HG02981 (cell line): ENCODE results near the gene FBP1.
"Not testable (repeated sequence)": the region's sequence is repeated elsewhere in the genome, so short reads cannot be mapped to it uniquely, and the experiment has no call there.

Source experiments
- ATAC-seq: cut with Tn5 transposase; IDR thresholded peaks from one replicate; pipeline ENCODE4 v1.9.1; 2021; ENCODE audit warnings: mild to moderate bottlenecking, moderate library complexity; ENCODE audit not compliant: unreplicated experiment

The FBP1 gene

DNA sequence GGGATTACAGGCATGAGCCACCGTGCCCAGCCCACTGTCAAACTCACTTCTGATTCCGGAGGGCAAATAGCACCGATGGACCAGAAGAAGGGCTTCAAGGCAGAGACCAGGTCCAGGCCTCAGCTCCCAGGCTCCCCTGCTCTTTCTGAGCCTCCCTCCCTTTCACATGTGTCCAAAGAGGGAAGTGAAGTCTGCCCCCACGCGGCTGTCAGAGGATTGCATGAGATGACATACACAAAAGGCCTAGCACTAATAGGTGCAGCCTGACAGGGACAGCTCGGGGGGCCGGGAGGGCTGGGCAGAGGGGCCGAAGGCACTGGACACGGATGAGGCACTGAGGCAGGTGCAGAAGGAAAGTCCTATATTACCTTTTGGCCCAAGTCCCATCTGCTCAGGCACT, 16.1 kb downstream of the FBP1 start:
- ATAC-seq = no peak

DNA sequence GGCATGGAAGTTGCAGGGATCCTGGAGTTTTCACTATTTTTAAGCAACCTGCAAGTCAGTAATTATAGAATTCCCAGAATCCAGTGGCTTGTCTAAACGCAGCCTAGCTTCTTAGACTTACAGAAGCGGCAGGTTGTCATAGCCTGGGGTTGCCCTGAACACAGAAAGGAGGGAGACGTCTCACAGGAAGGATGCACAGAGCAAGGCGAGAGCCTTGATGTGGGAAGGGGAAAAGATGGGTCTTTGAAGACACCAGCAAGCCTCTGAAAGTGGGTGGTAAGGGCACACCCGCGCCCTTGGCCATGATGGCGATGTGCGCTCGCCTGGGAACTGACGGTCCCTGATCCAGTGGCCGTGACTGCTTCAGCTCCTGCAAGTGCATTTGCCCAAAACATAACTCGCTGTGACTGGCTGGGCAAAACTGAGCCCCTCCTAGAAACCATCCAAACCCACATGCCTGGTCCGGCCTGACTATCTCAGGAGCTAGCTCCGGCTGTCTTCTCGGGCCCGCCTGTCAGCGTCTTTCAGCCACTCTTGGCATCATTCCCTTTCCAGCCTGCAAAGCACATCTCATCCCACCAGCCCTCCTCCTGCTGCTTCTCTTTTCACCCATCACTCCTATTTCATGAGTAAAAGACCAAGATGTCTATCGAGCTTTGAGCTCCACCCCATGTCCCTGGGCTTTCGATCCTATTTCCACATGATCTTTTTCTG, 17.1 kb downstream of the FBP1 start:
- ATAC-seq = no peak

GRCh38 chr9:94619026-94619425, 20.3 kb downstream of the FBP1 start:
- no peak for ATAC-seq

GRCh38 chr9:94613003-94613402, 26.3 kb downstream of the FBP1 start:
- ATAC-seq = no peak

GRCh38 chr9:94612071-94612470, 27.2 kb downstream of the FBP1 start:
- ATAC-seq = no peak

GRCh38 chr9:94611638-94612068, 27.7 kb downstream of the FBP1 start:
- ATAC-seq = no peak

- ATAC-seq = no peak
Observed at GRCh38 chr9:94610181-94610606, 29.1 kb downstream of the FBP1 start.

DNA sequence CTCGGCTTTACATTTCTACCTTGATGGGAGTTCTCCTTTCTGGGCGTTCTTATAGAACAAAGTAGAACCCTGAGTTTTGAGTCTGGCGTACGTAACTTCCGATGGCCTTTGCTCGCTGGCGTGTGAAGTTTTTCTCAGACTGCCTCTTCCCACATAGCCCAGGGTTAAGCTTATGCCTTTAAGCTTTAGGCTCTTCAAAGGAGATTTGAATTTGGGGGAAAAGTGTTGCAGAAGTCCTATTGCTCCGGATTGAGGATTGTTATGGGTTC, 32.0 kb downstream of the FBP1 start:
- ATAC-seq = no peak

DNA sequence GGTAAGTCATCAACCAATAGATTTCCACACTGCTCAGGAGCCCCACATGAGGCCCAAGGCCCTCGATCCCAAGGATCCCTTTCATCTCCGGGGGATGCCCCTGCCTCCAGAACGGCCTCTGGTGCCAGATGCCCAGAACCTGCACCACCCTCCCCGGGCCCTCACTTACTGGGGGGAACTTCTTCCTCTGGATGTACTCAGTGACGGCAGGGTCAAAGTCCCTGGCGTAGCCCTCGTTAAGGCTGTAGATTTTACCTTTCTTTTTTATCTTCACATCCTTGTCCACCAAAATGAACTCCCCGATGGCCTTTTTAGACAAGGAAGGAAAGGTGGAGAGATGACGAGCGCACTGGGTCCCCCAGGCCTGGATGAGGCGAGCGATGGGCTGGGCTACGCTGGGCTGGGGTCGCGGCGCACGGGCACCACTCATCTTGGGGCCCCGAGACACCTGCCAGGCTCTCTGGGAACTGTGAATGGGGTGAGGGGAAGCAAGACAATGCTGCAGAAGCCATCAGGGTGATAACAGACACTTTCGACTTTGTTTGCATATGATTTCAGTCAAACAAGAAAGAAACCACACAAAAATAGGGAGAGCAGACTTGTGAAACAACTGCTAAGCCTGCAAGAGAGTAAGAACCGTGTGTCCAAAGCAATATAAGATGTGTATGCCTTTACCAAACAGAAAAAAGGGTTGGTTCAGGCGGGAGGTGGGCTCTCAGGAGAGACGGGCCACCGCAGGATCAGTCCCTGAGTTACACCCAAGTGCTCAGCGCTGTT, 32.5 kb downstream of the FBP1 start:
- no peak for ATAC-seq

DNA sequence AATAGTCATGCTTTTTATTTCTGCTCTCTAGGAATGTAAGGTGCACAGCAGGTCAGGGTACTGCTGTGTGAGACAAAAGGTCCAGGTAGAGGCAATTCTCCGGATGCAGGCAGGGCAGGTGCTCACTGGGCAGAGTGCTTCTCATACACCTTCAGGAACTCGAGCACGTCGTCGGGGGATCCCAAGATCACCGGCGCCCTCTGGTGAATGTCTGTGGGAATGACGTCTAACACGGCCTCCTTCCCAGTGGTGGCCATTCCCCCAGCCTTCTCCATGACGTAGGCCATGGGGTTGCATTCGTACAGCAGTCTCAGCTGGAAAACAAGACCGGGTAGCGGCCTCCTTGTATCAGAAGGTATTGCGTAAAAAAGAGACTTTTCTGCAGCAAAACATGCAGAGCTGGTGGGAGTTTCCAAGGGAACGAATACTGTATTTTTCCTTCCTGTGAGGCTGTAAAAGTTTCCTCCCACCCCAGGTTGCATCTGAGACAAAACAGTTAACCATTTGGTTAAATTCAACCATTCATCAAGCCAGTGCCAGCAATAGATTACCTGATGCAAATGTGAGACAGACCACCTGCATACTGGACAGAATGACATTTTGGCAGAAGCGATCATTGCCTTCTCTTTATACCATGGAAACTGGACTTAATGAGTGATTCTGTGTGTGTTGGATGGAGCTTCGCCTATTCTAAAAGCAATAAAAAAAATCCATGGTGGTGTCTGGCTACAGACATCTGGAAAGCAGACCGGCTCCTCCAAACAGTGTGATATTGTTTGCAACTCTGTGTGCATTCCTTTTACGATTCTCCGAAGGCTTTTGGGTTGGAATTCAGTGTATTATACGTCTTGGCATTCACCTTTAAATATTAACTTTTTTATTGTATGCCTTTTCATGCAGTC, 35.8 kb downstream of the FBP1 start:
- ATAC-seq = no peak

GRCh38 chr9:94602666-94603065, 36.7 kb downstream of the FBP1 start:
- ATAC-seq = no peak

- no peak for ATAC-seq
Observed at GRCh38 chr9:94600715-94601114, 38.6 kb downstream of the FBP1 start.

GRCh38 chr9:94600258-94600657, 39.1 kb downstream of the FBP1 start:
- ATAC-seq = no peak

- no peak for ATAC-seq
Observed at GRCh38 chr9:94599102-94599501, 40.2 kb downstream of the FBP1 start.

DNA sequence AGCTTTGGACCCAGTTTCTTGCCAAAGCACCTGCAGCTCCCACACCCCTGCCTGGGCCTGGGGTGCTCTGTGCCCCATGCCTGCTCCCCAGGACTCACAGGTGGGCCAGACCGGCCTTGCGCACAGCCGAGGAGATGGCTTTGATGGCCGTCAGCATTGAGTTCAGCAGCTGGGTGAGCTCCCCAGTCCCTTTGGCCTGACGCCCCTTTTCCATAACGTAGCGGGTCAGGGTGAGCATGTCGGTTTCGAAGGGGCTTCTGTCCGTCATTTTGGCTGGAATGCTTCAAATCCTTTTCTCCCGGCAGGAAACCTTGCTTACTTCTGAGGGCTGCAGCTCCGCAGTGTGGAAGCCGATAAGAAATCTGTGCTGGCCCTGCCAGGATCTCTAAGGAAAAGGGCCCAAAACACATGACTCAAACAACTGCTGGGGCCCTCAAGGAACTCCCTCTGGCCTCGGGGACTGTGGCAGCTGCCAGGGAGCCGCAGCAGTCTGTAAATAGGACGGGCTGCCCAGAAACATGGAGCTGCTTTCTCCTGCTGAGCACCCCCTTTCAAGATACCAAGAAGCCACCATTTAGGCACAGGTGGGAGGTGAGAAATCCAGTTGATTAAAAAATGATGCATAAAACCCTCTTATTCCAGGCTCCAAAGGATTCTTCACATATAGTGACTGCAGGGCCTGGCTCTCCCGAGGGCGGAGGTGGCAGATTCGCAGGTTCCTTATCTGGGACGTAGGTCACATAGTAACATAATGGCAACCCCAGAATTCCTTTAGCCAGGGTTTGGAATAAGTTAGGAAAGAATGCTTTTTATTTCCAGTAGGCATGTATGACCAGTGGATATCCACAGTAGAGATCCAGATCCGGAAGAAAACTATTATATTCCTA, 45.6 kb downstream of the FBP1 start, which contains the start of gene FBP2:
FBP2 (minus strand) TSS at position 366 of the 887 bp plus-strand sequence; CDS start at position 268, 98 bp downstream.
- no peak for ATAC-seq

DNA sequence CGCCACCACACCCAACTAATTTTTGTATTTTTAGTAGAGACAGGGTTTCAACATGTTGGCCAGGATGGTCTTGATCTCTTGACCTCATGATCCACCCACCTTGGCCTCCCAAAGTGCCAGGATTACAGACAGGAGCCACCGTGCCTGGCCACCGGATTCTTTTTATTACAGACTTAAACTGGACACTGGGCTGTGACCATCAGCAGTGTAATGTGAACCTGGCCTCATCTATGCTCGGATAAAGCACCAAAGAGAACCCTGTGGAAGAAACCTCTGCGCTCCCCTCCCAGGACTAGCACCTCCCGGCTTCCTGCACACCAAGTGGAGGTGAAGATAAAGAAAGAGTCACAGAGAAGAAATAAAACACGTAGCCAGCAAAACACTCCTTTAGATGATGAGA, 46.6 kb downstream of the FBP1 start:
- ATAC-seq = not testable (repeated sequence)

DNA sequence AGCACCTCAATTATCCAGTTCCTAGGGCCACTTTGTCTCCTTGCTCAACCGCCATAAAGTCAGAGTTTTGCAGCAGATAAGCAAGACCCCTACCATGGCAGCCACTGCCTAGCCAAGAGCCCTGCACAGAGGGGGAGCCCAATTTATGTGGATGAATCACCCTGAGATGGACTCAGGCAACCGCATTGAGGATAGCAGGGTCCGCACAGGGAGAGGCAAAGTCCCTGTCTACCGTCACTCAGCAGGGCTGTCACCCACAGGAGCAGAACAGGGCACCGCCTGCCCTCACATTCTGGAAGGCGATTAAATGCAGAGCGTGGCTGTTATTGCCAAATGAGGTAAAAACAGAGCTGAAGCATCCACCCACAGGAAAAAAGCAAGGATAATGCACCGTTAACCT, 47.4 kb downstream of the FBP1 start:
- ATAC-seq = no peak

GRCh38 chr9:94591046-94591545, 48.2 kb downstream of the FBP1 start:
- not testable (repeated sequence) for ATAC-seq

- no peak for ATAC-seq
Observed at GRCh38 chr9:94588681-94589080, 50.6 kb downstream of the FBP1 start.

DNA sequence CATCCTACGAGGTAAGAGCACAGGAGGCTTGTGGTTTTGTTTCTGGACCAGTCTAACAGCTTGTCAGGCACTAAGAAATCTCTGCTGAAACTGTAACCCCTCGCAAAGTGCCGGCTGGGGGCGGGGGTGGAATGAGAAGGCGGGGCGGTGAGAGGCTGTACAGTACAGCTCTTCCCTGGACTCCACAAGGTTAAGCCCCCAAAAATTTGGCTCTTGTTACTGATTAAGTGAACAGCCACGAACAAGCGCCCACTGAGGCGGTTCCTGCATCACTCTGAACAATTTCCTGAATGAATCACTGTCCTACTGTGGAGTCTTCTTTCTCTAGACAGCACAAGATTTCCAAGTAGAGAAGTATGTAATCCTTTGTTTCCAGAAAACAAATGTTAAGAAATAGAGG, 52.5 kb downstream of the FBP1 start:
- ATAC-seq = no peak
